Neural cell (in vitro differentiated cells): ENCODE measurements around the gene MRPL22. TPM values are rescaled to one million over a fixed set of nuclear protein-coding genes. Genes with fewer than 3 reads are reported as not detected.

Source experiments
- polyA plus RNA-seq: library from polyadenylated mRNA; depleted of rRNA; stranded (reverse); fragments of >200 nt; gene quantifications from 2 replicates; pipeline ENCODE4 v1.2.3, GENCODE V29; 2014

MRPL22 gene
- polyA plus RNA-seq, 1 donor from 2014 or later, result 28.0 TPM

Other genes starting within 250 kb of the MRPL22 start
- 28.8 and 36.1 TPM in 2 replicates for gene LARP1, start 185.7 kb upstream of the MRPL22 start, polyA plus RNA-seq
- 0.12 TPM in 1 of 2 replicates, not detected in the other for gene FAXDC2, start 90.5 kb upstream of the MRPL22 start, polyA plus RNA-seq
- gene CNOT8, start 82.4 kb upstream of the MRPL22 start, polyA plus RNA-seq, result 146 and 153 TPM in 2 replicates
- 13.0 and 16.6 TPM in 2 replicates for gene GEMIN5, start 2.9 kb upstream of the MRPL22 start, polyA plus RNA-seq
- gene KIF4B, start 72.7 kb downstream of the MRPL22 start, polyA plus RNA-seq, result not detected in 2 replicates